ELR (cell line): ENCODE measurements around the gene CDC25B.

Experiments
- DNase-seq: peaks from one replicate; pipeline ENCODE4 v3.0.0-alpha.2; 2015; ENCODE audit warnings: low read depth

The CDC25B gene

DNA sequence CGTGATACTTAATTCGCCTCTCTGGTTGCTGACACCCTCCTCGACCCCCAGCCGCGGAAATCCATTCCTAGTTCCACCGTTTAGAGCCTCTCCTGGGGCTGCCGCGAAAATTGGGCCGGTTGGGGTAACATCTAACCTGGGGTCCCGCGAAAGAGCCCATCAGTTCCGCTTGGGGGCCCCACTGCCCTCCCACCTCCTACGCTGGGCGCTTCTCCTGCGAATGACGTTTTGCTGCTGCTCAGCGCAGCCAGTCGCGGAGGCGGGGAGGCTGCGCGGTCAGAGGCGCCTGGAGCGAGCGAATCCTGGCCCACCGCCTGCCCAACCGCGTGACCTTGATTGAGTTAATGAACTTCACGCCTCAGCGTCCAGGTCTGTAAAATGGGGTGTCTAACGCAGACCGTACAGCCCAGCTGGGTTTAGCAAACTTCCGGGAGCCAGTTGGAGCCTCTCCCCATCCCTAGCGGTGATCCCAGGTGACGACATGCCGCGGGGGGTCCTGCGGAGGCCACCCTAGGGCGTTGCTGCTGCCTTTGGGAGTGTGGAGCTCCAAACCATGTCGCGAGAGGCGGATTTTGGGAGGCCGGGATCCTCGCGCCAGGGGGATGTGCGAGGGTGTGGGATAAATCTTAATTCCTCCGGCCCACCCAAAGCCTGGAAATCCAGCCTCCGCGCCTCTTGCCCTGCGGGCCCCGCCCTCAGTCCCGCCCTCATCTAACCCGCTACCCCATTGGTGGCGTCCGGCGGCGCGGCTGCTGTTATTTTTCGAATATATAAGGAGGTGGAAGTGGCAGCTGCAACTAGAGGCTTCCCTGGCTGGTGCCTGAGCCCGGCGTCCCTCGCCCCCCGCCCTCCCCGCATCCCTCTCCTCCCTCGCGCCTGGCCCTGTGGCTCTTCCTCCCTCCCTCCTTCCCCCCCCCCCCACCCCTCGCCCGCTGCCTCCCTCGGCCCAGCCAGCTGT is at the start of gene CDC25B:
Gene CDC25B, plus strand, starts transcription at position 800 of the 958 bp plus-strand sequence. CDS start 222 bp downstream, outside the sequence.
- DNase-seq = peak; percentile 94

DNA sequence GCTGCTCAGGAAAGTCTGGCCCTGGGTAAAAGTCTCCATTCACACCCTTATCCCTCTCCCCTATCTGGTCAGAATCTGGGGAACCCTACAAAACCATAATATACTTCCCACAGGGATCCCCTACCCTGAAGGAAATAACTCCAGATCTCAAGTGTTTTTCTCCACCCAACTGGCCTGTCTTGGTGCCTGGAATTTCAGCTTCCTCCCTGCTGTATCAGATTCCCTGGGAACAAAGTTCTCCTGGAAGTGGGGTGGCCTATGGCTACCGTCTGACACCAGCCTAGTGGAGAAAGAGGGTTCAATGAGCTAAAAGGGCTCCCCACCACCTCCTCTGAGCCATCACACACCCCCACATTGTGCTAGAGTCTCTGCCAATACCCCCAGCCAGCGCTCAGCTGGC is 48.6 kb upstream of the CDC25B start:
- DNase-seq = no peak

DNA sequence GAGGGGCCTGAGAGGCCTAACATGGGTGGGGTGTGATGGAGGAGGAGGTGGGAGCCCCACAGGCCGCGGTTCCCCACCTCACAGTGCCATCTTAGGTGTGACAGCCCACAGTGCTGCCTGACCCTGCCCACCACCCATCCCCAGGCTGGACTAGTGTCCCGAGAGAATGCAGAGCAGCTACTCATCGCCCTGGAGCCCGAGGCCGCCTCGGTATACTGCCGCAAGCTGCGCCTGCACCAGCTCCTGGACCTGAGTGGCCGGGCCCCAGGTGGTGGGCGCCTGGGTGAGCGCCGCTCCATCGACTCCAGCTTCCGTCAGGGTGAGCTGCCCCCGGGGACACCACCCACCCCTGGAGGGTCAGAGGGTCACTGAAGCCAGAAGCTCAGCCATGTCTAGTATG is 48.0 kb upstream of the CDC25B start:
- no peak for DNase-seq

DNA sequence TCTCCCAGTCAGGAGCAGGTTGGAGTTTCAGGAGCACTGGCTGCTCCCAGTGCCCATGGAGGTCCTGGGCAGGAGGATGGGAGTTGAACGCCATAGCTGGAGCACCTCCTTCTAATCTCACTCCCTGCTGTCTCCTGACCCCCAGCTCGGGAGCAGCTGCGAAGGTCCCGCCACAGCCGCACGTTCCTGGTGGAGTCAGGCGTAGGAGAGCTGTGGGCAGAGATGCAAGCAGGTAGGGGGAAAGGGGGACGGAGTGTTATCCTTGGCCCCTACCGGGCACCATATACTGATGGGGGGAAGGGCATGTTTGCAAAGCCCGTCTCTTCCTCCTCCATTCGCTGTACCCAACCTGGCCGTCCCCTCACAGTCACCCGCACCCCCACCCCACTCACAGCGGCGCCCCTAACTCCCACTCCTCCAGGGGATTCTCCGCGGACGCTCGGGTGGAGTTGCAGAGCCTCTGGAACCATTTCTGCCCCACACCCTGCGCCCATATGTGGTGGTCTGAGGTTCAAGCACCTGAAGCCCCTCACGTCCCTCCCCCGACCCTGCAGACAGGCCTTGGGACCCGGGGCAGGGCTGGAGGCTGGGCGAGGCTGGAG is 46.9 kb upstream of the CDC25B start:
- DNase-seq = no peak

DNA sequence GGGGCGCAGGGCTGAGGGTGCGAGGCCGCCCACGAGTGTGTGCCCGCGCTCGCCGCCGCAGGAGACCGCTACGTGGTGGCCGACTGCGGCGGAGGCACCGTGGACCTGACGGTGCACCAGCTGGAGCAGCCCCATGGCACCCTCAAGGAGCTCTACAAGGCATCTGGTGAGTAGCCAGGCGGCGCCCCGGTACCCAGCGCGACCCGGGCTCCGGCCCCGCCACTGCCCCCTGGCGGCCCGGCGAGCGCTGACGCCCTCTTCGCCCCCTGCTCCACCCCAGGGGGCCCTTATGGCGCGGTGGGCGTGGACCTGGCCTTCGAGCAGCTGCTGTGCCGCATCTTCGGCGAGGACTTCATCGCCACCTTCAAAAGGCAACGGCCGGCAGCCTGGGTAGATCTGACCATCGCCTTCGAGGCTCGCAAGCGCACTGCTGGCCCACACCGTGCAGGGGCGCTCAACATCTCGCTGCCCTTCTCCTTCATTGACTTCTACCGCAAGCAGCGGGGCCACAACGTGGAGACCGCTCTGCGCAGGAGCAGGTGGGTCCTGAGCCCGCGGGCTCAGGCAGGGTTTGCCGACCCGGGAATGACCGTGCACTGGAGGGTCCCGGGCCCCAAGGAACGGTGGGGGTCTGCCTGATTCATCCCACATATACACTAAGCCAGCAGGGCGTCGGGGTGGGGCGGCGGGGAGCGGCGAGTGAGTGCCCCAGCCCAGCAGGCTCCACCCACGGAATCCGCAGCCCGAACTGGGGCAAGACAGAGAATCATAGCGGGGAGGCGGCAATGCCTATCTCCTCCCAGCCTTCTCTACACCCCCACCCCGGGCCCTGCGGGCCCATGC is 46.2 kb upstream of the CDC25B start:
- no peak for DNase-seq

GRCh38 chr20:3751305-3751674 is 44.8 kb upstream of the CDC25B start:
- no peak for DNase-seq

DNA sequence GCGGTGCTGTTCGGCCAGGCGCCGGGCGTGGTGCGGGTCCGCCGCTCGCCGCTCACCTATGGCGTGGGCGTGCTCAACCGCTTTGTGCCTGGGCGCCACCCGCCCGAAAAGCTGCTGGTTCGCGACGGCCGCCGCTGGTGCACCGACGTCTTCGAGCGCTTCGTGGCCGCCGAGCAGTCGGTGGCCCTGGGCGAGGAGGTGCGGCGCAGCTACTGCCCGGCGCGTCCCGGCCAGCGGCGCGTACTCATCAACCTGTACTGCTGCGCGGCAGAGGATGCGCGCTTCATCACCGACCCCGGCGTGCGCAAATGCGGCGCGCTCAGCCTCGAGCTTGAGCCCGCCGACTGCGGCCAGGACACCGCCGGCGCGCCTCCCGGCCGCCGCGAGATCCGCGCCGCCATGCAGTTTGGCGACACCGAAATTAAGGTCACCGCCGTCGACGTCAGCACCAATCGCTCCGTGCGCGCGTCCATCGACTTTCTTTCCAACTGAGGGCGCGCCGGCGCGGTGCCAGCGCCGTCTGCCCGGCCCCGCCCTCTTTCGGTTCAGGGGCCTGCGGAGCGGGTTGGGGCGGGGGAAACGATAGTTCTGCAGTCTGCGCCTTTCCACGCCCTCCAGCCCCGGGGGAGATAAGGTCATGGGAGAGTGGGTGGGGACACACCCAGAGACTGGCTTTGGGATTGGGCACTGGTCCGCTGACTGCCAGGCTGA is 44.3 kb upstream of the CDC25B start:
- DNase-seq = no peak

- DNase-seq = no peak
Measured at GRCh38 chr20:3752386-3752759, 43.7 kb upstream of the CDC25B start.

DNA sequence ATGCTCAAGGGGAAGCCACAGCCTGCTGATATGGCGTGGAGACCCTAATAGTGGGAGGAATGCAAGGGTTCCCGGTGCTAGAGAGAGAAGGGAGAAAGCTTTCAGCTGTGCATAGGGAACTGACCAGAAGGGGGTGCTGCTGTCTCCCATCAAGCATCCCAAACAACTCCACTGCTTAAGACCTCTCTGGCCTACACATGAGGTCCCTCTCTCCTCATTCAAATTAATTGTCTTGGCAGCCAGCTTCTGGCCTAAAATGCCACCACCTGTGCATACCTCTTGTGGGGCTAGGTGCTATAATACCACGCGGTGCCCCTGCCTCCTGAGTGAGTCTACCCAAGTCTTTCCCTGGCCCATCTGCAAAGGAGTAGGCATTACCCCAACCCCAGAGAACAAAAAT is 43.0 kb upstream of the CDC25B start:
- DNase-seq = peak; percentile 63

GRCh38 chr20:3753501-3754275 is 42.4 kb upstream of the CDC25B start:
- DNase-seq = no peak

GRCh38 chr20:3754276-3754630 is 41.9 kb upstream of the CDC25B start:
- no peak for DNase-seq

GRCh38 chr20:3755269-3755668 is 40.8 kb upstream of the CDC25B start:
- no peak for DNase-seq

GRCh38 chr20:3755814-3756480 is 40.2 kb upstream of the CDC25B start:
- DNase-seq = no peak

- no peak for DNase-seq
Measured at GRCh38 chr20:3757268-3757667, 38.8 kb upstream of the CDC25B start.

DNA sequence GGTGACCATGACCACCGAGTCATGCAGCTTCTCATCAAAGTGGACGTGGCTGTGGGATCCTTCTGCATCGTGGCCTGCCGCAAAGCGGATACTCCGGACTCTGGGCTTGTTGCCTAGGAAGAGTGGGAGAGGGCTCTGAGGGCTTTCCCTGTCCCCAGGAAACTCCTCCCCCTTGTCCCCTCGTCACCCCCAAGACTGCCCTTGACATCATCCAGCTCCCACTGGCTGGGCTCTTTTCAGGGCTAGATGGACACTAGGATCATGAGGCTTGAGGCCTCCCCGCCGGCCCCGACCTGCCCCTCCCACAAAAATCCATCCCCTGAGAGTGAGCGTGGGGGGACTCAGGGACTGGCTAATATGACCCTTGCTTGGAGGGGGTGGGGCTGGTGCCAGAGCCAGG is 37.5 kb upstream of the CDC25B start:
- no peak for DNase-seq

- no peak for DNase-seq
Measured at GRCh38 chr20:3759316-3759823, 36.7 kb upstream of the CDC25B start.

DNA sequence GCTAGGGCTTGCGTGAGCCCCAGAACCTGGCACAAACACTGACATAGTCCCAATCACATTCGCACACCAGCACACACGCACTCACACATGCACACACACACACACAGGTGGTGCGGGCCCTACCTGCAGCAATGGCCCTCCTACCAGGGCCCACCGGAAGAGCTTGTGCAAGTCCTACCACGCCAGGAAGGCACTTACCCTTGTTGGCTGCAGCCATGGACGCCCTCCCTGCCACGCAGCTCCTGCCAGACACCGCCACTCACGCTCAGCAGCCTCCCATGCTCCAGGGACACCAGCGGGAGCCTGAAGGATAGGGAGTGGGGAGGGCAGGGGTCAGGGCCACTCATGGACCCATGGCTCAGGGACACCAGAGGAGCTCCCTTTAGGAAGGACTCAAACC is 36.2 kb upstream of the CDC25B start:
- no peak for DNase-seq

DNA sequence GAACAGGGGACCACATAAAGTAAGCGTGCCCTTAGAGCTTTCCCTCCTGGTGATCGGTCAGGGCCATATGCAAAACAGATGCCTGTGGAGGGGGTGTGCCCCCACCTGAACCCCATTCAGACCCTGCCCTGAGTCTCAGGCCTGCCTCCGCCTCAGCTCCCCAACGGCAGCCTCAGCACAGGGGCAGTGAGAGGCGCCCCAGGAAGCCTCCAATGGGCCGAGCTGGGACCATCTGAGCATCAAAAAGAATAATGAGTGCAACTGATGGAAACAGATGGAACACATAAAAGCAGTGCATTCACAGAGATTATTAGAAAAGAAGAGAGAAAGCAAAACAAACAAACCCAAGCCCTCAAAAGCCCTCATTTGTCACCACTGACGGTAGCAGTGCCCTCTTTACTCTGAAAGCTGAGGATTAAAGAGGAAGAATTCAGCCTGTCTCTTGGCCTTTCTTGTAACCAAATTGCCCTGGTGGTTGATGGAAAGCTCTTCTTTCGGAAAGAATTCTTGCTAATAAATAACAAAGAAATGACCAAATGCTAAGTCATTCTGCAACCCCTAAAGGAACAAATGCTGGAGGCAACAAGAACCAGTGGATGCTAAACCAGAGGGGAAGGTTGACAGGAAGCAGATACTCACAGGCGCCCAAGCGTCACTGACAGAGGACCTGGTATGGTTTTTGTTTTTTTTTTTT is 35.3 kb upstream of the CDC25B start:
- DNase-seq = peak; percentile 20

DNA sequence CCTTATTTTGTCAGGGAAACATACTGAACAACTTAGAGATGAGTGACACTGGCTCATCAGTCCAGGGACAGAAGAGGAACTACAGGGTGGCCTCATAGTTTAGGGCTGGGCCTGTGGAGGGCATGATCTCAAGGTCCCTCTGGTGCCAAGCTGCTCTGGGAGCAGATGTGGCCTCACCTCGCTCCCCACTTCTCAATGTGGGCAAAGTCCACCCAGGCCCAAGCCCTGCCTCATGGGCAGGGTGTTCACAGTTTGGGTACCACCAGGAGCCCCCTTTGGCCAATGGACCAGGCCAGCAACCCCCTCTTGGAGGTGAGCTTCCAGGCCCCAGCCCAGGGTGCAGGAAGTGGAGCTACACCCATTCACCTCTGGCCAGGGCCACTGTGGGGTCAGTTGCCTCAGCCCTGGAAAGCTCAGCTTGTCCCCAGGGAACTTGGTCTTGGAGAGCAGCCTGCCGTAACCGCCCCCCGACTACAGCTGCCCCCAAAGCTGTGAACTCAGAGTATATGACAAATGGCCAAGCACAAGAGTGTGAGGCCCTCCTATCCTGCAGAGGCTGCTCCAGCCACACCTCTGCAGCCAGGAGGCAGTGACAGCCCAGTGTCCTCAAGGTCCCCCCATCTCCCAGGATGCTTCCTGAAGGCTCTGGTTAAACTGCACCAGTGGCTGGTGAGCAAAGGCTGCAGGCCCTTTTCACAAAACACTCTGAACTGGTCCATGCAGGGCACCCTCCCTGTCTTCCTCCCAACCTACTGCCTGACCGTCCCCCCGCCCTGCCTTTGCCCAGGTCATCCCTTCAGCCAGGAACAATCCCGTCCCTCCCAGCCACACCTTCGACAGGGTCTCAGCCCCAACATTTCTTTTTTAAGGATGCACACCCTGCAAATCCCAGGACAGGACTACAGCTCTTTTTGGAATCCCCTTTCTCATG is 32.2 kb upstream of the CDC25B start:
- no peak for DNase-seq
